AG10803 (cell line): ENCODE results near the gene IFITM1.
"Not testable (repeated sequence)": the region's sequence is repeated elsewhere in the genome, so short reads cannot be mapped to it uniquely, and the experiment has no call there.

ENCODE experiments used
- DNase-seq: peaks from one replicate; pipeline ENCODE4 v3.0.0; 2010; ENCODE audit warnings: low read depth
- H3K4me3 ChIP-seq: 2 replicates; pipeline ENCODE4 v1.5.1; 2011; ENCODE audit warnings: mild to moderate bottlenecking, low read length, control low read depth
- TF ChIP-seq, protein P1 (sequence below): conservative IDR thresholded peaks from 2 replicates; pipeline ENCODE4 v1.5.1; 2011; ENCODE audit warnings: mild to moderate bottlenecking, low read length, control low read depth, inconsistent platforms

IFITM1 gene

GRCh38 chr11:305844-306211, 8.0 kb upstream of the IFITM1 start:
- TF ChIP-seq, protein P1, sequence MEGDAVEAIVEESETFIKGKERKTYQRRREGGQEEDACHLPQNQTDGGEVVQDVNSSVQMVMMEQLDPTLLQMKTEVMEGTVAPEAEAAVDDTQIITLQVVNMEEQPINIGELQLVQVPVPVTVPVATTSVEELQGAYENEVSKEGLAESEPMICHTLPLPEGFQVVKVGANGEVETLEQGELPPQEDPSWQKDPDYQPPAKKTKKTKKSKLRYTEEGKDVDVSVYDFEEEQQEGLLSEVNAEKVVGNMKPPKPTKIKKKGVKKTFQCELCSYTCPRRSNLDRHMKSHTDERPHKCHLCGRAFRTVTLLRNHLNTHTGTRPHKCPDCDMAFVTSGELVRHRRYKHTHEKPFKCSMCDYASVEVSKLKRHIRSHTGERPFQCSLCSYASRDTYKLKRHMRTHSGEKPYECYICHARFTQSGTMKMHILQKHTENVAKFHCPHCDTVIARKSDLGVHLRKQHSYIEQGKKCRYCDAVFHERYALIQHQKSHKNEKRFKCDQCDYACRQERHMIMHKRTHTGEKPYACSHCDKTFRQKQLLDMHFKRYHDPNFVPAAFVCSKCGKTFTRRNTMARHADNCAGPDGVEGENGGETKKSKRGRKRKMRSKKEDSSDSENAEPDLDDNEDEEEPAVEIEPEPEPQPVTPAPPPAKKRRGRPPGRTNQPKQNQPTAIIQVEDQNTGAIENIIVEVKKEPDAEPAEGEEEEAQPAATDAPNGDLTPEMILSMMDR, result no peak
- no peak overlapping the region for H3K4me3 ChIP-seq
- no peak for DNase-seq

GRCh38 chr11:306645-307371, 7.0 kb upstream of the IFITM1 start:
- TF ChIP-seq, protein P1, result no peak
- no peak for DNase-seq
- H3K4me3 ChIP-seq, result no peak overlapping the region

DNA sequence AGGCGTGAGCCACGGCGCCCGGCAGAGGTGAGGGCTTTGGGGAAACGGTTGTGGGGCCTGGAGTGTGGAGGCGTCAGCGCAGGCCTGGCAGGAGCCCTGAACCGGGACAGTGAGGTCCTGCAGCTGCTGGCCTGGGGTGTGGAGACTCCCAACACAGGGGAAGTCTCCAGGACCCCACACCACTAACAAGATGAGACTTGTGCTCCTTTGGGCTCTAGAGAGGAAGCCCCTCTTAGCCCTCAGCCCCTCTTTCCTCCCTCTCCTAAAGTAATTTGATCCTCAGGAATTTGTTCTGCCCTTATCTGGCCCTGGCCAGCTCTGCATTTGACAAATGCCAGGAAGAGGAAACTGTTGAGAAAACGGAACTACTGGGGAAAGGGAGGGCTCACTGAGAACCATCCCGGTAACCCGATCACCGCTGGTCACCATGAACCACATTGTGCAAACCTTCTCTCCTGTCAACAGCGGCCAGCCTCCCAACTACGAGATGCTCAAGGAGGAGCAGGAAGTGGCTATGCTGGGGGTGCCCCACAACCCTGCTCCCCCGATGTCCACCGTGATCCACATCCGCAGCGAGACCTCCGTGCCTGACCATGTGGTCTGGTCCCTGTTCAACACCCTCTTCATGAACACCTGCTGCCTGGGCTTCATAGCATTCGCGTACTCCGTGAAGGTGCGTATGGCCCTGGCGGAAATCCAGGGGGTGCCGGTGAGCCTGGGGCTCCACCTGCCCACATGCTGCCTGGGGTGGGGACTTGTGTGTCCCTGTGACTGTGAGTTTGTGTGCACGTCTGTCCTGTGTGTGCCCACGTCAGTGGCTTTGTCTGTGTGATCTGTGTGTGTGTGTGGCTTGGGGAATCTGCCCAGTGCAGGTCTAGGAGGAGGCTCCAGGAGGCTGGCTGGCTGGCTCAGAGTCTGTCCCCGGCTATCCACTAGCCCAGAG, 5.8 kb upstream of the IFITM1 start, which contains the start of gene IFITM2:
IFITM2 (plus strand) TSS at position 51 of the 943 bp plus-strand sequence; CDS start at position 428, 377 bp downstream.
- peak within 1 kb of the TSS; percentile 83 for H3K4me3 ChIP-seq
- peak; percentile 84 for DNase-seq

GRCh38 chr11:308740-309665, 4.8 kb upstream of the IFITM1 start:
- not testable (repeated sequence) for DNase-seq
- peak overlapping the region; percentile 83 for H3K4me3 ChIP-seq

- peak overlapping the region; percentile 83 for H3K4me3 ChIP-seq
- not testable (repeated sequence) for DNase-seq
These were observed 3.8 kb upstream of the IFITM1 start for GRCh38 chr11:309979-310572.

GRCh38 chr11:311013-311748, 2.7 kb upstream of the IFITM1 start:
- H3K4me3 ChIP-seq, result peak overlapping the region; percentile 37
- DNase-seq, result not testable (repeated sequence)

GRCh38 chr11:312092-312816, 1.6 kb upstream of the IFITM1 start:
- TF ChIP-seq, protein P1, result no peak
- peak overlapping the region; percentile 33 for H3K4me3 ChIP-seq
- DNase-seq, result no peak

DNA sequence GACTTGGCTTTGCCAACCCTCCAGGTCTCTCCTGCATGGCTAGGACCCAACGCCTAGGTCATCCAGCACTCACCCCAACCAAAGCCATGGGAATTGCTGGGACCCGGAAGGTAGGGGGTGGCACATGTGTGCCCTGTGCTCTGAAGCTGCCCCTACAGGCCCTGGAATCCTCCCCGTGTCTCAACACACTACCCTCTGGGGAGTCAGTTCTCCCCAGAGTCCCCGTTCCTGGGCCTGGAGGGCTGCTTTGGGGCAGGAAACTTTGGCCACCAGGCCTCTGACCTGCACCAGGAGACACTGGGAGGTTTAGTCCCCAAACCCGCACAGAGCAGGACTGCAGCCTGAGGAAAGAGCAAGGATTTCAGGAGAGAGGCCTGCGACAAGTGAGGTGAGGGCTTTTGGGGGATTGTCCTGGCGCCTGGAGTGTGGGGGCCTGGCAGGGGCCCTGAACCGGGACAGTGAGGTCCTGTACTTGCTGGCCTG, 495 bp upstream of the IFITM1 start:
- peak overlapping the region; percentile 80 for H3K4me3 ChIP-seq
- no peak for DNase-seq
- TF ChIP-seq, protein P1, result no peak

DNA sequence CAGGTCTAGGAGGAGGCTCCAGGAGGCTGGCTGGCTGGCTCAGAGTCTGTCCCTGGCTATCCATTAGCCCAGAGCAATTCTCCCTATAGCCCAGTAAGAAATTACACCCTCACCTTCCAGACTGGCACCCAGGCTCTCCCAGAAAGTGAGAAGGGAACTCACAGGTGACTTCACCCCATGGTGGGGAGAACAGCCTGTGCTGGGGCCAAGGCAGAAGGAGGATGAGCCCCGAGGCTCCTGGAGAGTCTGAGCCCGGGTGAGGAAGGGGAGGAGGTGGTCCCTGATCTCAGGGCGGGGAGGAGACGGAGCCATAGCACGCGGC, 675 bp downstream of the IFITM1 start:
- peak overlapping the region; percentile 80 for H3K4me3 ChIP-seq
- DNase-seq, result not testable (repeated sequence)
